Kidney glomerular epithelial cell (primary cell): ENCODE results near the gene PDCD6IP.
"Not testable (repeated sequence)": the region's sequence is repeated elsewhere in the genome, so short reads cannot be mapped to it uniquely, and the experiment has no call there.

ENCODE experiments used
- DNase-seq: peaks from one replicate; lab custom pipeline; 2025; lab: John Stamatoyannopoulos, UW

Gene PDCD6IP

GRCh38 chr3:33798418-33799201, at the start of gene PDCD6IP:
TSS of gene PDCD6IP (plus strand) at chr3:33798630. CDS start at chr3:33798729, 99 bp downstream.
- DNase-seq = peak; percentile 91

DNA sequence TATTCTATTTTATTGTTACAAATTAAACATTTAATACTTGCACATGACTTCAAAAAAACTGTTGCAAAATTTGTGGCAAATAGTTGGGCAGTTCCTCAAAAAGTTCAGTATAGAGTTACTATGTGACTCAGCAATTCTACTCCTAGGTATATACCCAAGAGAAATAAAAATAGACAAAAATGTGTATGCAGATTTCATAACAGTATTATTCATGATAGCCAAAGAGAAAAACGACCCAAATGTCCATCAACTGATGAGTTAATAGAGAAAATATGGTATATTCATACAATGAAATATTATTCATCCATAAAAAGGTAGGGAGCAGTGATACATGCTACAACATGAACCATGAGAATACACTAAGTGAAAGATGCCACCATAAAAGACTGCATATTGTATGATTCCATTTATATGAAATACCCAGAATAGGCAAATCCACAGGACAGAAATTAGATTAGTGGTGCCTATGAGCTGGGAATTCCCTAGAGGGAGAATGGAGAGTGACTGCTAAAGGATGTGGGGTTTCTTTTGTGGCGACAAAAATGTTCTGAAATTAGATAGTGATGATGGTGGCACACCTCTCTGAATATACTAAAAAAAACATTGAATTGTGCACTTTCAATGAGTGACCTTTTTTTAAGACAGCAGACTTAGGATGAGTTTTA, 48.8 kb upstream of the PDCD6IP start:
- DNase-seq = no peak

DNA sequence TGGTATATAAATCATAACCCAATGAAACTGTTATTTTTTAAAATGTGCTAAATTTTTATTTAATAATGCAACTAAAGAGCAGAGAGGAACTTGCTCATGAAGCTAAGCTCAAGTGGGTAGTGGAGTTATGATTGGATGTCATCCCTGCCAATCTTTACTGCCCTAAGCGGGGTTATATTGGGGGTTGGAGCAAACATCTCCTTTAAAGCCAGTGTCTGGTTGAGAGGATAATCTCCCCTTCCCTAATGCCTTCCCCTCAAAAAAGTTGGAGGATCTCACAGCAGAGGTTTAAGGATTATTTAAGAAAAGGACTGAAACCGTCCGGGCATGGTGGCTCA, 48.2 kb upstream of the PDCD6IP start:
- no peak for DNase-seq

DNA sequence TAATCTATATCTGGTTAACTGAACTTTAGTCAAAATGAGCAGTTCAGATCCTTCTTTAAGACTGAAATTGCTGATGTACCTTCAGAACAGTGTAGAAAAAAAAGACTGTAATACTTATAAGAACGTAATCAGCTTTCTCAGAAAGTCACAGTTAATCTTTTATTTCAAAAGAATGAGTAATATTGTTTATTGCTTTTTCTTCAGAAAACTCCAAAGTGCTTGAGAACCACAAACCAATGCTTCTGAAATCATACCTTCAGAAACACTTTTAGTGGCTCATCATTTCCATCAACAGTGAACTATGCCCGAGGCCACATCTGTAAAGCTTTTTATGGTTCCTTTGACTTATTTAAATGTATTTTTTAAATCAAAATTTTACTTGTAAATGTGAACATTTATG, 47.1 kb upstream of the PDCD6IP start:
- DNase-seq = no peak

DNA sequence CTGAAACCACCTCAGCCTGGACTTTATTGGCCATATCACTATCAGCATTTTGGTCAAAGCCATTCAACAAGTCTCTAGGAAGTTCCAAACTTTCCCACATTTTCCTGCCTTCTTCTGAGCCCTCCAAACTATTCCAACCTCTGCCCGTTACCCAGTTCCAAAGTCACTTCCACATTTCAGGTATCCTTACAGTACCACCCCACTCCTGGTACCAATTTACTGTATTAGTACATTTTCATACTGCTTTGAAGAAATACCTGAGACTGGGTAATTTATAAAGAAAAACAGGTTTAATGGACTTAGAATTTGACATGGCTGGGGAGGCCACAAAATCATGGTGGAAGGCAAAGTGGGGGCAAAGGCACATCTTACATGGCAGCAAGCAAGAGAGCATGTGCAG, 44.0 kb upstream of the PDCD6IP start:
- not testable (repeated sequence) for DNase-seq

DNA sequence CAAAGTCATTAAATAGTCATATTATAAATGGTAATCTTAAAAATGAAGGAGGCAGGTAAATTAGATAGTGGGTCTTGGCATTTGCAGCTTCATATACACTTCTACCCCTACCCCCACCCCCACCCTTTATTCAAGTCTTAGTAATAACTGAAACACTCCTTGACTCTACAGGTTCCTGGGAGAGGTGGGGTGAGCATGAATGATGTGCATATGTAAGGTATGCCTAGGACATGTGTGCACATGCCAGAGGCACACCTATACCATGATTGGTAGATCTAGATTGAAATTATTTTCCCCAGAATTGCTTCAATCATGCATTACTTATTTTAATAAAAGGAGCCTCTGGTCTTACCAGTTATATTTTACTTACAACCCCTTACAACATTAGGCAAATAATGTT, 40.1 kb upstream of the PDCD6IP start:
- DNase-seq = no peak

DNA sequence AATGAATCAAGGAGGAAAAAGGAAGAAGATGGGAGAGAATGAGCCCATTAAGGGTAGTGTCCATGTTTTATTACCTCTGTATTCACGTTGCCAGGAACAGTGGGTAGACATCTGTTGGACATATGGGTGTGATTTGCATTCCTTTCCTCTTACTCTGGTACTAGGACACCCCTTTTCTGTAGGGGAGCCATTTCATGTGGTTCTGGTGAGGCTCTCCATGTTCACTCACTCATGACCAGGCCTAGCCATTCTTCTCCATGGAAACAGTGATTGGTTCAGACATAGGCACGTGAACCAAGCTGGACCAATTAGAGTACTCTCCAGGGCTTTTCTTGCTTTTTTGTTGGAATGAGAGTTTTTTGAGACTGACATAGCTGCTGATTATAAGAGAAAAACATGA, 39.6 kb upstream of the PDCD6IP start:
- no peak for DNase-seq

DNA sequence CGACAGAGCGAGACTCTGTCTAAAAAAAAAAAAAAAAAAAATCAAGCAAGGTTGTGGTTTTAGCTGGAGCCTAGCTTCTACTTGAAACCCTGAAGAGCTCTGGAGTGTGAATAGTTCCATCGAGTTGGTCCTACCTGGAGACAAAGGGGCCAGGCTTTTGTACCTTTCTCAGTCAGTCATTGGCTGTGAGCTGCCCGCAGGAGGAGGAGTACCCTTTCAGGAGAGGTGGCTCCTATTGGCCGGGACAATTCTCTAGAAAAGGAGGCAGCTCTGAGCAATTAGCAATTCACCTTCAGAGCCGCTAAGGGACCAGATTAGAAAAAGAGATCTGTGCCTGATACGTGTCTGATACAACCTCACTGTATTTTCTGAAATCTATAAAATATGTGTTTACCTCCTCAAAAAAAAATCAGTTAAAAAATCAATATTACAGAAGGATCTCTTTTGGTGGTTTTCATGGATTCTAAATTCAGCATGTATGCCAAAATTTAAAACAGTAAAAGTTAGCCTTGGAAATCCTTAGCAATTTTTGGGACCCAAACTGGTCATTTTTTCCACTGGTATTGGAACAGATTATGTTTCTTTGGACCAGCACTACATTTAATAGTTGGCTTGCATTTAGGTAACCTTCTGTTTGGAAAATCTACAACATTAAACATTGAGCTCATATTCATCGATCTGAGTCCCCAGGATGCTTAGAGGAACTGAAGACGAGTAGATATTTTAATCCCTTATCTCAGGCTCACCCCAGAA, 29.7 kb upstream of the PDCD6IP start:
- DNase-seq = no peak

- DNase-seq = no peak
Measured at GRCh38 chr3:33773637-33774036, 24.8 kb upstream of the PDCD6IP start.

DNA sequence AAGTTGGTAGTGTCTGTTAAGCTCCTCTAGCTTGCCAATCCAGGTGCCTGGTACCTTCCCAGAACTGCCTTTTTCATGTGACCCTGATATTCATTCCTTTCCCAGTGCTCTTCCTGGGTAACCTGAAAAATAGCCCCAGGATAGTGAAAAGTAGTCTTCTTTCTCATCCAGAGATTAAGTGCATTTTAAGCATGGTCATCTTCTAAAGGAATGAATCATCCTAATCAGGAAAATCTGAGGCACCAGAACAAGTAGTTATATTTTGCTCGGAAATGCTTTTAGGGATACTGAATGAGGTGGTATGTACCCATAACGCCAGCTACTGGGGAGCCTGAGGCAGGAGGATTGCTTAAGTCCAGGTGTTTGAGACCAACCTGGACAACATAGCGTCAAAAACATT, 23.1 kb upstream of the PDCD6IP start:
- DNase-seq = no peak

- no peak for DNase-seq
Measured at GRCh38 chr3:33777996-33778395, 20.4 kb upstream of the PDCD6IP start.

DNA sequence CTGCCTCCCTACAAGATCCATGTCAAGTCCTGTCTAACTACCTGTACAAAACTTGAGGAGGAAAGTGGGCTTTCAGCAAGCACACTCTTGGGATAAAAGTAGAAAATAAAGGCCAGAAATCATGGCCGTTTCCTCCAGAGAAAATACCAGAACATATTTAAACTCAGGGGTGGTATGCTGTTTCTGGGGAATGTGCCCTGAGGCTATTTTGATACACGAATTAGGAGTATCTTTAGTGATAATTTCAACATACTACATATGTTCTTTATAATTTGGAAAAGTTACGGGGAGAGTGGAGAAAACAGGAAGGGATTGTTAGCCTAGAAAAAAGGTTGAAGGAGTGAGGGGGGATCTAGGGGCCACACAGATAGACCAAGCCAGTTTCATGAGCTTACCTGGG, 18.7 kb upstream of the PDCD6IP start:
- no peak for DNase-seq

DNA sequence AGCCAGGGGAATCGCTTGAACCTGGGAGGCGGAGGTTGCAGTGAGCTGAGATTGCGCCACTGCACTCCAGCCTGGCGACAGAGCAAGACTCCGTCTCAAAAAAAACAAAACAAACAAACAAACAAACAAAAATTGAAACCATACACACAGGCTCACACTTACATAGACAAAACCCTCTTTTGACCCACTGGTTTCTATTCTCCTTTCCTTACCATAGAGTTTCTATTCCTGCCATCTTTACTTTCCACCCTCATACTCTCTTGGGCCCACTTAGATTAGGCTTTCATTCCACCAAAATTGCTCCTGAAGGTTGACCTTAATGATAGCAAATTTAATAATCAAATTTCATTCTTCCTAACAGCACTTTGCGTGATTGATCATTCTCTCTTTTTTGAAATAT, 17.0 kb upstream of the PDCD6IP start:
- DNase-seq = not testable (repeated sequence)

- DNase-seq = peak; percentile 67
Measured at GRCh38 chr3:33786565-33787327, 11.7 kb upstream of the PDCD6IP start.

DNA sequence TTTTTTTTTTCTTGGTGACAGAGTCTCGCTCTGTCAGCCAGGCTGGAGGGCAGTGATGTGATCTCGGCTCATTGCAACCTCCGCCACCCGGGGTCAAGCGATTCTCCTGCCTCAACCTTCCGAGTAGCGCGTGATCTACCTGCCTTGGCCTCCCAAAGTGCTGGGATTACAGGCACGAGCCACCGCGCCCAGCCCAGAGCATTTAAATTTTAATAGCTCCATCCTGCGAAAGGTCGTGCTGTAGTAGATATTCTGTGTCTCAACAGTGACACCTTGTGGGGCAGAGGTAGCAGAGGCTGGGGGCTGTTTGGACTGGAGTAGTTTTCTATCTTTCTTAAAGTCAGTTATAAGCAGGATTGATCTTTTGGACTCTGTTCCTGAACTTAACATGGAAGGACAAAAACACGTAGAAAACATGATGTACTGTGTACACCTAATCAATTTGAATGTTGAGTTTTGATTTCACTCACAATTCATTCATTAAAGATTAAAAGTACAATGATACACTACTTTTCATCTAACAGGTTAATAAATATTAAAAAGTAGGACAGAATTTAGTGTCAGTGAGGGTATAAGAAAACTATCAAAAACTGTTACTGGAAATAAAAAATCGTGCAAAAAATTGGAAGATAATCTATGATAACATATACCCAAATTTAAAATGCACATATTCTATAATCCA, 11.0 kb upstream of the PDCD6IP start:
- peak; percentile 45 for DNase-seq

- DNase-seq = no peak
Measured at GRCh38 chr3:33789183-33789954, 9.1 kb upstream of the PDCD6IP start.

DNA sequence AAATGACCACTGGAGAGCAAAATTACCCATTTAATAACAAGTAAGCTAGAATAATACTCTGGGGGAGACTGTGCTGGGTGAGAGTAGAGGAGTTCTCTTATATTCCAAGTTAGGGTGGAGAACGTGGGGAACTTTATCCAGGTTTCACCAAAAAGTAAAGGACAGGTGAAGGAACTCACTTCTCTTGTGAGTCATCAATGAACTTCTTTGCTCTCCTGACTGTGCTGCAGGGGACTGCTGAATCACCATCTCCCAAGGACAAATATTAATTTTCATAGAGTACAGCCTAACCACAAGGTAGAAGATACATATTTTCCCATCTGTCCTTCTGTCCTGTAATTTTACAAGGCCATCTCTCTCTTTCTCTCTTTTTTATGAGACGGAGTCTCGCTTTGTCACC, 8.3 kb upstream of the PDCD6IP start:
- DNase-seq = no peak

DNA sequence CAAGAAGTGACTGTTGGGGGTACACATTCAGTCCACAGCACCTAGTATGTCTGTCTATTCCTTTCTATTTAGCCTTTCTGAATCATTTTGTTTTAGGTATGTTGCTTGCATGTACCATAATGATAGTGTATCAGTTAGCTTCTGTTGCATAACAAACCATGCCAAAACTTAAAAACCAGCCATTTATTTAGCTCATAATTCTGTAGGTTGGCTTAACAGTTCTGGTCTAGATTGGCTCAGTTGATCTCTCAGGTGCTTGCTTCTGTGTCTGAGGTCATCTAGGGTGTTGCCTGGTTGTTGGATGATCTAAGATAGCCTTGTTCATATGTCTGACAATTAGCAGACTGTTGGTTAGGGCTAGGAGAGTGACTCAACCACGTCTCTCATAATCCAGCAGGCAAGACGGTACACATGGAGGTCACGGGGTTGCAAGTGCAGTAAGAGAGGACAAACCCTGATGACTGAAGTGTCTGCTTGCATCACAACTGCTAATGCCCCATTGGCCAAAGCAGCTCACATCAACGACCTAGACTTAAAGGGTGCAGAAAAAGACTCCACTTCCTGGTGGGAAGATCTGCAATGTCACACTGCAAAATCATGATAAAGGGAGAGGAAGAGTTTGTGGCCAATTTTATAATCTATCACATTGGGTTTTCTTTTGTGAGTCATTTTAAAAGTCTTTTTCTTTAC, 6.8 kb upstream of the PDCD6IP start:
- no peak for DNase-seq

GRCh38 chr3:33792167-33792892, 6.1 kb upstream of the PDCD6IP start:
- no peak for DNase-seq

- no peak for DNase-seq
Measured at GRCh38 chr3:33795131-33795530, 3.3 kb upstream of the PDCD6IP start.
